Thyroid gland (tissue), 4 donors: ENCODE measurements around the gene SIX5. TPM values are rescaled to one million over a fixed set of nuclear protein-coding genes. Genes with fewer than 3 reads are reported as not detected.

Experiments
- DNase-seq, 2 donors: peaks; one replicate each; pipeline ENCODE4 v3.0.0-alpha.2; 2019
- H3K27ac ChIP-seq, 3 donors: fragments of 200-600 bp; sonication (generic); 1 replicate in 2 of 3; 2 replicates in 1 of 3; pipeline ENCODE4 v1.5.1; 2016 to 2019; ENCODE audit warnings: mild to moderate bottlenecking in 1 of 3, moderate library complexity in 1 of 3
- H3K27me3 ChIP-seq: fragments of 200-600 bp; sonication (generic); one replicate; pipeline ENCODE4 v1.5.1; 2019
- H3K36me3 ChIP-seq, 2 donors: fragments of 200-600 bp; sonication (generic); one replicate each; pipeline ENCODE4 v1.5.1; 2016 to 2019
- H3K4me1 ChIP-seq, 2 donors: fragments of 200-600 bp; sonication (generic); one replicate each; pipeline ENCODE4 v1.5.1; 2017 to 2019
- H3K4me3 ChIP-seq, 3 donors: fragments of 200-600 bp; sonication (generic); replicated peaks in 1 of 3; 1 replicate in 2 of 3; 2 replicates in 1 of 3; pipeline ENCODE4 v1.5.1; 2016; ENCODE audit warnings: mild to moderate bottlenecking in 1 of 3
- H3K9me3 ChIP-seq: fragments of 200-600 bp; sonication (generic); one replicate; pipeline ENCODE4 v1.5.1; 2017
- CTCF ChIP-seq, 6 experiments: fragments of 200-600 bp in 3 of 6; fragments of 450-650 bp in 3 of 6; sonication (generic) in 3 of 6; IDR thresholded peaks; one replicate each; pipeline ENCODE4 v1.5.1; 2016 to 2019; ENCODE audit warnings: antibody characterized with exemption in 6 of 6, mild to moderate bottlenecking in 2 of 6, inconsistent platforms in 1 of 6, moderate library complexity in 1 of 6
- POLR2A ChIP-seq, 2 donors: fragments of 450-650 bp; IDR thresholded peaks; one replicate each; pipeline ENCODE4 v1.6.1; 2017; ENCODE audit warnings: antibody characterized with exemption in 2 of 2, mild to moderate bottlenecking in 2 of 2, moderate library complexity in 1 of 2
- whole genome bisulfite sequencing, 2 donors: methylation state at CpG; one replicate each; pipeline ENCODE4 v1.1.5; 2017; 5-methylcytosine and 5-hydroxymethylcytosine counted together
- intact Hi-C: fragments of 100-400 bp; cut with DNase I; formaldehyde crosslinking; loops from one replicate; pipeline ENCODE4 v1.15.1; 2023
- total RNA-seq, 4 donors: library from RNA; depleted of rRNA; stranded (reverse); fragments of >200 nt; gene quantifications; one replicate each; pipeline ENCODE4 v1.2.3, GENCODE V29; 2016

Gene SIX5
- total RNA-seq, 4 donors from 2014 or later = 18.3 to 33.0 (median 23.3) TPM

- Histone ChIP-seq H3K36me3 (peaks cover 0 to 3% of the 10 kb centered on the region in 2 donors), H3K27ac (no peak overlapping the region), H3K4me1 (peaks cover 0 to 5% of the 10 kb centered on the region in 2 donors), H3K27me3 (no peaks in the 10 kb centered on the region), H3K4me3 (no peak overlapping the region), H3K9me3 (no peaks in the 10 kb centered on the region)
- WGBS, 2 donors = 40 to 46% methylated on average over 17 to 35 of the region's 44 CpGs
- intact Hi-C loops = loop anchor here (5.0 kb wide), 1 partner anchor 67 kb away; no protein-coding TSS in a partner anchor
- TF ChIP-seq POLR2A (IDR thresholded peaks at IDR 0.05) (no peak), CTCF (IDR thresholded peaks at IDR 0.05) (no peak)
- DNase-seq = no peak
Observed at GRCh38 chr19:45815481-45816216, 46.6 kb upstream of the SIX5 start.

GRCh38 chr19:45814851-45815480 lies 45.9 kb upstream of the SIX5 start, which contains the start of gene RSPH6A:
RSPH6A (minus strand) TSS chr19:45815308; CDS start chr19:45815176, 132 bp downstream.
- Histone ChIP-seq H3K9me3 (no peaks in the 10 kb centered on the region), H3K27ac (no peak within 1 kb of the TSS), H3K27me3 (no peaks in the 10 kb centered on the region), H3K4me1 (peaks cover 0 to 11% of the 10 kb centered on the region in 2 donors), H3K36me3 (peaks cover 0 to 3% of the 10 kb centered on the region in 2 donors), H3K4me3 (no peak within 1 kb of the TSS)
- no peak for TF ChIP-seq CTCF (IDR thresholded peaks at IDR 0.05)
- no peak for TF ChIP-seq POLR2A (IDR thresholded peaks at IDR 0.05)
- no peak for DNase-seq
- intact Hi-C loops = loop anchor here (5.0 kb wide), 1 partner anchor 67 kb away; no protein-coding TSS in a partner anchor
- WGBS, 2 donors = 62 to 66% methylated on average over 27 to 36 of the region's 40 CpGs

- TF ChIP-seq CTCF (IDR thresholded peaks at IDR 0.05) (no peak), POLR2A (IDR thresholded peaks at IDR 0.05) (no peak)
- WGBS, 2 donors = 82 to 92% methylated on average over 5 to 10 of the region's 12 CpGs
- H3K9me3 ChIP-seq = no peaks in the 10 kb centered on the region
- no peaks in the 10 kb centered on the region for H3K27me3 ChIP-seq
- H3K36me3 ChIP-seq = no peaks in the 10 kb centered on the region
- no peak for DNase-seq
- intact Hi-C loops = no loop called here
- H3K4me1 ChIP-seq = peaks cover 5 to 18% of the 10 kb centered on the region in 2 donors
- no peak overlapping the region for H3K27ac ChIP-seq
- no peak overlapping the region for H3K4me3 ChIP-seq
Observed at GRCh38 chr19:45814166-45814780, 45.2 kb upstream of the SIX5 start.

- peaks cover 5 to 18% of the 10 kb centered on the region in 2 donors for H3K4me1 ChIP-seq
- H3K4me3 ChIP-seq = no peak overlapping the region
- H3K27me3 ChIP-seq = no peaks in the 10 kb centered on the region
- intact Hi-C loops = no loop called here
- WGBS, 2 donors = 90 to 95% methylated on average over 6 of the region's 6 CpGs
- no peaks in the 10 kb centered on the region for H3K9me3 ChIP-seq
- TF ChIP-seq CTCF (IDR thresholded peaks at IDR 0.05) (no peak), POLR2A (IDR thresholded peaks at IDR 0.05) (no peak)
- H3K36me3 ChIP-seq = no peaks in the 10 kb centered on the region
- no peak overlapping the region for H3K27ac ChIP-seq
- DNase-seq = no peak
Observed at GRCh38 chr19:45812297-45812696, 43.2 kb upstream of the SIX5 start.
